T-helper 9 cell (primary cell): ENCODE measurements around the gene ARAF.
"Not testable (repeated sequence)": the region's sequence is repeated elsewhere in the genome, so short reads cannot be mapped to it uniquely, and the experiment has no call there.

Experiments used
- DNase-seq: peaks from one replicate; pipeline ENCODE4 v3.0.0-alpha.2; 2020

ARAF gene

DNA sequence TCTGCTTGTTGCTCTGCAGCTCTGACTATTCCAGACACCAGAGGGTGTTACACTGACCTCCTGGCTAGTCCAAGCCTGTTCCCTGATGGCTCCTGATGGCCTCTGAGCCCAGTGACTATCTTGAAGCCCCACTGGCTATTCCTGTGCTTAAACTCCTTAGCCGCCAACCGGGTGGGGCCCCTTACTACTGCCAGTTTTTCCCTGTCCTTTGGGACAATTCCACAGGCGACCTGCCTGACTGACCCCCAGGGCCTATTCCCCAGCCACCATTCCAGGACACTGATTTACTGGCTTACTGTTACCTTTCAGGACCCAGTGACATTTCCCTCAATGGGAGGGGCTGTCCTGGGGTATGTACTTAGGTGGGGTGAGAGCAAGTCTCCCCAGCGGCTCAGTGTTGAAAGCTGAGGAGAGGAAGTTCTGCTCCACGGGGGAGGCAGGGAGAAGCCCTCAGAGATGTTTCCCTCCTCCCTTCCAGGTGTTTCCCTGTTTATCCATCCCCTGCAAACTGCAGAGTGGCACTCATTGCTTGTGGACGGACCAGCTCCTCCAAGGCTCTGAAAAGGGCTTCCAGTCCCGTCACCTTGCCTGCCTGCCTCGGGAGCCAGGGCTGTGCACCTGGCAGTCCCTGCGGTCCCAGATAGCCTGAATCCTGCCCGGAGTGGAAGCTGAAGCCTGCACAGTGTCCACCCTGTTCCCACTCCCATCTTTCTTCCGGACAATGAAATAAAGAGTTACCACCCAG, 25.2 kb downstream of the ARAF start:
- DNase-seq = no peak

DNA sequence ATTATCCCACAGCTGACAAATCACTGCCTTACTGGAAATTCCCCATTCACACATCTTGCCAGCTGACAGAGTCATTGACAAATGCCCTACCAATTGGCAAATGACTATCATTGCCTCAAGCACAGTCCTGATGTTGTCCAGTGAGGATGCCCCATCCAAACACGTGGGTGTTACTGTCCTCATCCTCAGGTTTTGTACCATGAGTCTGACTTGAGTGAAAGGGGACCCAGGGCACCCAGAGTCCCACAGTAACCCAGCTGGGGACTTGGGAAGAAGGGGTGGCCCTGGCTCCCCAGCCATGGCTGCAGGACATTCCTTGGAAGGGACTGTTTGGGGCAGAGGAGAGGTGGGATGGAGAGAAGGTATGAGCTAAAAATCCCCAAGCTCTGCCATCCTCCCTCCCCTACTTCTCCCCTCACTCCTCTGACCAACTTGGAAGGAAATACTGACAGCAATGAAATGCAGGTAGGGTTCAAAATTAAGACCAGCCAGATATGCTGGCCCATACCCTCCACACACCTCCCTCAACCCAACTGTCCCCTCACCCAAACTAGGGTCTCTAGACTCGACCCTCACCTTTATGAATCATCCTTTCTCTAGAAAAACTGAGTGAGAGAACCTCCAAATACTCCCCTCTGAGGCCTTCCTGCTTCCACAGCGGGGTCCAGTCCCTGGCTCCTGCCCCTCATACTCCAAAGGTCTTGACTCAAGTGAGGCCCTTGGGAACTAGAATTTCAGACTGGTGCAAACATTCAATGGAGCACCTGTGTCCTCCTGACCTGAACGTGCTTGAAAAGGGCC, 26.3 kb downstream of the ARAF start:
- no peak for DNase-seq

DNA sequence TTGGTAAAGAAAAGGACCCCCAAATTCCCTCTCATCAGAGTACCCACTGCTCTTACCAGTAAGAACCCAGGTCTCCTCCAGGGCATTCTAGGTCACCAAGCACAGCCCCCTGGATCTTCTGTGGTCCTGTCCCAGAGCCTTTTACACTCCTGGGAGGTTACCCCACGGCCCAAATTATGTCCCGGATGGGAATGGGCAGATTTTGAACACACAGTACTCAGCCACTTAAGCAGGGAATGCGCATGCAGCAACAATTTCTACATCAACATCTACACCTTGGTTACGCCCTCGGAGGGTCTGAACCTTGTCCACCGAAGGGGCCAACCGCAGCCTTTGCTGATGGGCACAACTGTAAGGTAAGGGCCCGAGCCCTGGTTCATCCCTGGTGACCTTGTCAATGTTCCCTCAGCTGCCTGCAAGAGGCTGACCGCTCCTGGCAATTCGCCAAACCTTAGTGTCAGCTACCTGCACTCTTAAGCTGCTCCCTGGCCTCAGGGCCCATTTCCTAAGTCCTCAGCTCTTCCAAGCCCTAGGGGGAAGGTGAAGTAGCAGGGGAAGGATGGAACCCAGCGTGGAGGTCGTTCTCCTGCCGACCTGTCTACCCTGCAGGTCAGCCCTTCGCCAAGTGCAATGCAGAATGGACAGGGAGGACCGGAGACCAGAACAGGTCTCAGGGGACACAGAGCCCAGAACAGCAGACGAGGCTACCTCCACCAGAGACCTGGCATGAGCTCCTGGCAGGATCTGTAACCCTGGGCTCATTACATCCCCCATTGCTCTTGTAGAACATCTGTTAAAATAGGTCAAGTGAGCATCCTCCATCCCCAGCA, 27.1 kb downstream of the ARAF start:
- DNase-seq = no peak

DNA sequence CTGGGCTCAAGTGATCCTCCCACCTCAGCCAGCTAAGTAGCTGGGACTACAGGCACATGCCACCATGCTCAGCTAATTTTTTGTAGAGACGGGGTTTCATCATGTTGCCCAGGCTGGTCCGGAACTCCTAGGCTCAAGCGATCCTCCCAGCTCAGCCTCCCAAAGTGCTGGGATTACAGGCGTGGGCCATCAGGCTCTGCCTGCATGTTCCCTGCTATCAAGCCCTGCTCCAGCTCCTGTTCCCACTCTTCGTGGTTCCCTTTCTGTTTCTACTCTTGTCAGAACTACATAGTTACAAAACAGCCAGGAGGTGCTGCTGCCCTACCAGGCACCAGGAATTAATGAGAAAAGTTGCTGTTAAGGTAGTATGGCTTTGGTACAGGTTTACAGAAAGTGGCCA, 30.0 kb downstream of the ARAF start:
- no peak for DNase-seq

DNA sequence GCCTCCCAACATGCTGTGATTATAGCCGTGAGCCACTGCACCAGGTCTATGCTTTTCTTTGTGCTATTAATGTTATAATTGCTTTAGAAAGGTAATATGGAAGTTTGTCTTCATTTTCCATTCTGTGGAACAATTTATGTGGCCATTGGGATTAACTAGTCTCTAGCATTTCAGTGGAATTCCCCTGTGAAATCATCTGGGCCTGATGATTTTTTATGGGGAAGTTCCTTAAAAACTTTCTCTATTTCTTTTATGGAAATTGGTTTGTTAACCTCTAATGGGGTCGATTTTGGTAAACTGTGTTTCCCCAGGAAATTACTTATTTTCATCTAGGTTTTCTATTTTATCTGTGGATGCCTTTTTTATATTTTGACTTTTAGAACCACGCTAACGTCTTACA, 32.5 kb downstream of the ARAF start:
- DNase-seq = no peak

DNA sequence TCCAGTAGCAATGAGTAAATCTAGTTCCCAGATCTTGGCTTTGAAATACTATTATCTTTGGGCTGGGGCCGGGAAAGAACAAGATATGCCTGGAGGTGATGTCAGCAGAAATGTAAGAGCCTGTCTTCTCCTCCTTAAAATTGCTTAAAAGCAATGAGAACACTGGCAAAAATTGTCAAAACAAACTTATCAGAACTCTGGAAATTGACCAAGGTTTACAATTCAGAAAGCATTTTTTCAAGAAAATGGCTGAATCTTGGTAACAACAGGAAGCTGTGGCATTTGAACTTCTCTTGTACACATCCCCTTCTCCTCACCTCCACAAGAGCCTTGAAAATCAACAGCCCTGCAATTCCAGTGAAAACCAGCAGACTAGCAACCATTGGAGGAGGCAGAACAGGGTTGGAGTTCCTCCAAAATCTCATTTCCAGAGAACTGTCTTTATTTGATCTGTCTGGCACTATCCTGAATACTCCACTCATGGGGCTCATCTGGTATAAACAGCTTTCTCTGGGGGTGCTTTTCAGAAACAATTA, 34.8 kb downstream of the ARAF start:
- DNase-seq = no peak

DNA sequence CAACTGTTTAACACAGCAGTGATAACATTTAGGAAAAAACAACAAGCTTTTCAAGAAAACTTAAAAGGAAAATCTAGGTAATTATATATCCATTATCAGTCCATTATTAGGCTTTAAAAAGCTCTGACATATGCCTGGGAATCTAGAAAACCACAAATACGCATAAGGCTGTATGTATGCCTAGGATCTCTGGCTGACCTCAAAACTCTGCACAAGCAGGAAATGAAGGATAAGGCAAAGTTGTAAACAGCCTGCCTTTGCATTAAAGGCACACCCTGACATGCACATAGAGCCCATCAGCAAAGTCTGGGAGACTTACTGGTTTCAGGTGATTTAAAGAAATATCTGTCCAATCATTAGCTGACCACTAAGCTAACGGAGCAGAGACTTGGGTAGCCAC, 35.3 kb downstream of the ARAF start:
- DNase-seq = no peak

DNA sequence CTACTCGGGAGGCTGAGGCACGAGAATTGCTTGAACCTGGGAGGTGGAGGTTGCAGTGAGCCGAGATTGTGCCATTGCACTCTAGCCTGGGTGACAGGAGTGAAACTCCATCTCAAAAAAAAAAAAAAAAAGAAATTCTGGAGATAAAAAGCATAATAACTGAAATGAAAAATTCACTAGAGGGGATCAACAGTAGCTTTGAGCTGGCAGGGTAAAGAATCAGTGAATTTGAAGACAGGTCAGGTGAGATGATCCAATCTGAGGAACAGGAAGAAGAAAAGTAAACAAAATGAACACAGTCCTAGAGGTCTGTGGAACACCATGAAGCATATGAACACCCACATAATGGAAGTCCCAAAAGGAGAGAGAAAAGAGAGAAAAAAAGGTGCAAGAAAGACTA, 36.2 kb downstream of the ARAF start:
- DNase-seq = no peak

DNA sequence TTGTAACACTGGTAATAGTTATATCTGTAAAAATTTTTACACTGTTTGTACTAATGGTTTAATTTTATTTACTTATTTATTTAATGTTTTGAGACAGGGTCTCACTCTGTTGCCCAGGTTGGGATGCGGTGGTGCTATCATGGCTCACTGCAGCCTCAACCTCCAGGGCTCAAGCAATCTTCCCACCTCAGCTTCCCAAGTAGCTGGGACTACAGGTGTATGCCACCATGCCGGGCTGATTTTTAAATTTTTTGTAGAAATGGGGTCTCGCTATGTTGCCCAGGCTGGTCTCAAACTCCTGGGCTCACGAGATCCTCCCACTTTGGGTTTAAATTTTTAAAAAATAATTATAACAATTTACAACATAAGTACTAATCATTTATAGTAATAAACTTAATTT, 42.1 kb downstream of the ARAF start:
- not testable (repeated sequence) for DNase-seq

DNA sequence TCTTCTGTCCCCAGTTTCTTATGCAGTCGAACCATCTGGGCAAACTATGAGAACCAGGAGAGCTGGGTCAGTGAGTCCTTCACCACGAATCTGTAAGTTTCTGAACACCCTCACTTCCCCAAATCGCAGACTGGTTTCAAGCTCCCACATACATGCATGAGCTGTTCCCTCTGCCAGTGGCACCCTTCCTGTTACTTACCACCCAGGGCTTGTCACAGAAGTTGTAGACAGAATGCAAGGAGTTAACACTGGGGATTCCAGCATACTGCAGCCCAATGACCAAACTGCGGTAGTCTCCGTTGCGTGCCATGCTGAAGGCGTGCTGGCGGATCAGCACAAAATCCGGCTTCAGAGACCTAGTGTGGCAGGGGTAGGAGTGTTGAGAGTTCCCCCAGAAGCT, 44.0 kb downstream of the ARAF start:
- no peak for DNase-seq

DNA sequence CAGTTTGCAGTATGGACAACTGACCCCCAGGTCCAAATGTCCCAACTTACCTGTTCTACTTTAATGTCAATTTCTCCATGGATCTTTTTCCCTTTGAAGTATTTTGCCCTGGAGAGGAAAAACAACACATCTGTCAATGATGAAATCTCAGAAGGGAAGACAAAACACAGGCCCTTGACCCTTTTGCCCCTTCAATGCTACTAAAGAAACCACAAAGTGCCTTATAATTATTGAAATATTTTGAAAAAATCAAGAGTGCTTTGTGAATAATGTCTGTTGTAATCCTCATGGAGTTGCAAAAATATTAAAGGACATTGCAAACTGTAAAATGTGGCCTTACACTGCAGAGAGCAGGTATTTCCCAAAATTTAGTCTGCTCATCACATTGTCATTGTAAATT, 46.1 kb downstream of the ARAF start:
- no peak for DNase-seq

DNA sequence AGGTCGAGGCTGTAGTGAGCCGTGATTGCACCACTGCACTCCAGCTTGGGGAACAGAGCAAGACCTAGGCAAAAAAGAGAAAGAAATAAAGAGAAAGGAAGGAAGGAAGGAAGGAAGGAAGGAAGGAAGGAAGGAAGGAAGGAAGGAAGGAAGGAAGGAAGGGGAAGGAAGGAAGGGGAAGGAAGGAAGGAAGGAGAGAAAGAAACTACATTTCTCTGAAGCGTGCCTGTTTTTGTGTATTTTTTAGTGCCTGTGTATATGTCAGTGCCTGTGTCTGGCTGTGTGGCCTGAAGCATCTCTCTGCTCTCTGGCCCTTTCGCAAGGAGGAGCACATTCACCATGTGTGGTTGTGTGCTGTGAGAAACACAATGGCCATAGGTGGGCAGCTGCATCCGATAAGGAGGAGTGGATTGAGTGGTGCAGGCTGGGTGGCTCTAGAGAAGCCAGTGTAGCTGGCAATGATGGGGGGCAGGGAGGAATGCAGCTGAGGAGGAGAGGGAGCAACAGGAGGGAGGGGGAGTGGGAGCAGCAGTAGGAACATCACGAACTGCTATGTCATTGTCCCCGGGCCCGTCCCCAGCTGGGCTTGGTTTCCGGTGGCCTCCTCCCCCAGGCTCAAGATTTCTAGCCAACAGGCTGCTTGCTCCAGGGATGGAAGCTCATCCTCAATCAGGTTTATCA, 47.3 kb downstream of the ARAF start:
- no peak for DNase-seq

DNA sequence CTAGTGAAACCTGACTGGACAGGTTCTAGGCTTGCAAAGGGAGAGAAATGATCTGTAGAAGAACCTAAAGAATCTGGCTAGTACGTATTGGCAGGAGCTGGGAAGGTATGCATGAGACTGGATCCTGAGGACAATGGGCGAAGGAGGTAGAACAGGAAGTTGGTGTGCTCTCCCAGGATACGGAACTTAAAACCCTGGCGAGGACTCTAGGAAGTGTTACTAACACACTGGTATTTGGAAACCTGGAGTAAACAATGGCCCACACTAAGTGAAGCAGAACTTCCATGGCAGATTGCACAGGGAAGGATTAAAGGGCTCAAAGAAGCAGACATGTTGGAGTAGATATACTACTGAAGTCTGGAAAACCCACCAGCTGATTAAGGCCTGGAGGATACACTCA, 49.5 kb downstream of the ARAF start:
- no peak for DNase-seq

DNA sequence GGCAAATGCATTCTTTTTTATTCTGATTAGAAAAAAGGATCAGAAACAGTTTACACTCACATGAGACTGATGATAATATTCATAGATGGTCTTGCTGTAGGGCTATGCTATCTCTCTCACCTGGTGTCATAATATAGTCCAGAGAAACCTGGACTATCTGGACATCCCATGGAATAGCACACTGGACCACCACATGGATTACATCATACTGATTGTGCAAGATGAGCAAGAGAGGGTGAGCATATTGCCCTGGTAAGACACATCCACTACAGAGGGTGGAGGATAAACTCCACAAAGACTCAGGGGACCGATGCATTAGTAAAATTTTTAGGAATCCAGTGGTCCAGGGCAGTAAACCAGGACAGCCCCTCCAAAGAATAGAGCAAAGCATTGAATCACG, 50.5 kb downstream of the ARAF start:
- DNase-seq = no peak

DNA sequence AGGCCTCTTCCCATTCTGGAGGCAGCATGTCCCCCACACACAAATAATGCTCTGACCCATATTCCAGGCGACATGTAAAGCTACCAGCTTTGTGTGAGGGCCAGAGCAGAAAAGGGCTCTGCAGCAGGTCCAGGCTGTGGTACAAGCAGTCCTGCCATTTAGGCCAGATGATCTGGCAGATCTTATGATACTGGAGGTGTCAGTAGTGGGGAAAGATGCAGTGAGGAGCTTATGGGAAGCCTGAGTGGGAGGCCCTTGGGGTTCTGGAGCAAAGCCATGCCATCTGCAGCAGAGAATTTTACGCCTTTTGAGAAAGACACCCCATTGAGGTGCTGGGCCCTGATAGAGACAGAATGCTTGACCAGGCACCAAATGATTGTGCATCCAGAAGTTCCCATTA, 50.9 kb downstream of the ARAF start:
- no peak for DNase-seq

DNA sequence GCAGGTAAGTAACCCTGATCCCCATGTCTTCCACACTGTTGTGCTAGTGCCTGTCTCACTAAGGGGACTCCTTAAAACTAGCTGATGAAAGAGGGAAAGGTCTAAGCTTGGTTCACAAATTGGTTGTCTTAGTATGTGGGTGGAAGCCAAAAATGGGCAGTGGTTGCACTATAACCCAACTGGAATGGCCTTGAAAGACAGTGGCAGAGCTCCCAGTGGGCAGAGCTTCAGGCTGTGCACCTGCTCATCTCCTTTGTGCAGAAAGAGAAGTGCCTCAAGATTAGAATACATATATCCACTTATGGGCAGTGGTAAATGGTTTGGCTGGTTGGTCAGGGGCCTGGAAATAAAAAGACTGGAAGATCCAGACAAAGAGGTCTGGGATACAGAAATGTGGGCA, 51.4 kb downstream of the ARAF start:
- DNase-seq = no peak

DNA sequence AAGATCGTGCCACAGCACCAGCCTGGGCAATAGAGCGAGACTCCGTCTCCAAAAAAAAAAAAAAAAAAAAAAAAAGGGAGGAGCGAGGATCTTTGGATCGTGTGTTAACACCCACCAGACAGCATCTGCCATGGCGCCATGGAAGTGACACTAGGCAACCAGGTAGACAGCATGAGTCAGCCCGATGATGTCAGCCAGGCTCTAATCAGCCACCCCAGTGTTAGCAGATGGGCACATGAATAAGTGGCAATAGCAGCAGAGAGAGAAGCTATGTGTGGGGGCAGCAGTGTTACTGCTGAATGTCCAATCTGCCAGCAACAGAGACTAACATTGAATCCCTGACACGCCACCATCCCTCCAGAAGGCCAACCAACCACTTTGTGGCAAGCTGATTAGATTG, 52.1 kb downstream of the ARAF start:
- DNase-seq = no peak

DNA sequence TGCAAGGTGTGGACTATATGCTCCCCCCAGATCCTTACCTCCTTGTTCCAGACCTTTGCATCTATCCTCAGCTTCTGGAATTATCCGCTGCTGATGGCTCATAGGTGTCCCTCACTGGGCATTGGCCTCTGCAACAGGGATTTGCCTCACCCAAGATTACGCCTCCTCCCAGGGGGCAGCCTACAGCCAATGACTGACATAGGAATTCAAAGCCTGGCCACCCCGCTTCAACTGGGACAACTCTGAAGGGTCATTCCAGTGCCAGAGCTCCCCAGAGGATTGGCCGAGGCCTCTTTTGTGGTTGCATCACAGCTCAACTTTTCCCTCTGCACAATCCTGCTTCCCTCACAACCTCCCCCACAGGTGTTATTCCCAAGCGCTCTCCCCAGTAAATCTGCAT, 53.6 kb downstream of the ARAF start:
- DNase-seq = no peak

DNA sequence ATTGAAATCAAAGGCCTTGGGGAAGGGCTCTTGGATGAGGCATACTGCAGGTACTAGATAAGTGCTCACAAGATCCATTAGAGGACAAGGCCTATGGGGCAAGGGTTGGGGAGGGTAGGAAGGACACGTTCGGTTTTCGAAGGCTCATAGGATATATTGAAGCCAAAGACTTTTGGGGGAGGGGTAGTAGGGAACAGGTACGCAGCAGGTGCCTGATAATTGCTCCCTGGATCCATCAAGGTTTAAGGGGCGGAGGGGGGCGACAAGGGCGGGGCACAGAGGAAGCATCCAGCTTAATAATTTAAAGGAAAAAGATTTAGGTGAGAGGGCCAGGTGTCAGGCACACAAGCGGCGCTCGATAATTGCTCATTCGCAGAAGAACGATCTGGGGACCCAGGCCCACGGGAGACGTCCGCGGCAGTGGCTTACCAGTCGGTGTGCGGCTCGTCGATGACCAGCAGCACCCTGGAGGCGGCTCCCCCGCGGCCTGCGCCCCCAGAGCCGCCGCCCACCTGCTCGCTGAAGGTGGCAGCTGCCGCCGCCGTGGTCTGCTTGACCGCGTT, 58.0 kb downstream of the ARAF start:
- no peak for DNase-seq

DNA sequence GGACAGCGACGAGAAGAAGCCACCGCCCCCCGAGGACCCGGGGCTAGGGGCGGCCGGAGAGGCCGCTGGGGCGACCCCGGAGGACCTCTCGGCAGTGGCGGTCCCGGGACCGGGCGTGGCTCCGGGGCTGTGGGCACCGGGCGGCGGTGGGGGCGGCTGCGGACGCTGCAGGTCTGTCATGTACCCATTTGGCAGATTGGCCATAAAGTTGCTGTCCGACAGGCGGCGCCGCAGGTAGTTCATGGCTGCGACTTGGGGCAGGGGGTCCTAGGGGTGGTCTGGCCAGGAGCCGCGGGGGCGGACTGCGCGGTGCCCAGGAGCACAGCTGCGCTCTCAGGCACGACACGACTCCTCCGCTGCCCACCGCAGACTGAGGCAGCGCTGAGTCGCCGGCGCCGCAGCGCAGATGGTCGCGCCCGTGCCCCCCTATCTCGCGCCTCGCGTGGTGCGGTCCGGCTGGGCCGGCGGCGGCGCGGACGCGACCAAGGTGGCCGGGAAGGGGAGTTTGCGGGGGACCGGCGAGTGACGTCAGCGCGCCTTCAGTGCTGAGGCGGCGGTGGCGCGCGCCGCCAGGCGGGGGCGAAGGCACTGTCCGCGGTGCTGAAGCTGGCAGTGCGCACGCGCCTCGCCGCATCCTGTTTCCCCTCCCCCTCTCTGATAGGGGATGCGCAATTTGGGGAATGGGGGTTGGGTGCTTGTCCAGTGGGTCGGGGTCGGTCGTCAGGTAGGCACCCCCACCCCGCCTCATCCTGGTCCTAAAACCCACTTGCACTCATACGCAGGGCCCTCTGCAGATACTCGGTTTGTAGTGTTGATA, 58.7 kb downstream of the ARAF start, which contains the start of gene SYN1:
TSS of gene SYN1 (minus strand) at position 372 of the 817 bp plus-strand sequence. CDS start at position 243, 129 bp downstream.
- DNase-seq = peak; percentile 69

DNA sequence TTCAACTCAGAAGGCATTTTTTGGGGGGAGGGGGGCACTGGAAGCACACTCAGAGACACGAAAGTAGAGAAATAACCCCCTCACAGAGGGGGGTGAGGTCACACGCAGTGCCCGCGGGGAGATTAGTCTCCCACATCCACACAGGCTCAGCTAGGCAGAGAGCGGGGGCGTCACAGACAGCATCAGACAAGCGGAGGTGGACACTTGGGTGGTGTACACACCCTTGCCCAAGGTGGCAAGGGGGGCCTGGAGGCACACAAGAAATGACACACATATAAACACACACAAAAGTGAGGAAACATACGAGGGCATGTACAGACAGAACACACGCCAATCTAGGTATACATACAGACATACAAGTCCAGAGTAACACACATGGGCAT, 59.3 kb downstream of the ARAF start:
- no peak for DNase-seq
